Dendritic cell treated with granulocyte-macrophage colony-stimulating factor and Interleukin-4, amounts not matched to agents 40 ng/mL and 50 ng/mL, for 4 days (primary cell): ENCODE results near the gene IWS1.

Experiments used
- H3K27ac Mint-ChIP-seq: one replicate; pipeline ENCODE4 v1.8.0; 2022; ENCODE audit warnings: mild to moderate bottlenecking, mixed read lengths
- H3K27me3 Mint-ChIP-seq: one replicate; pipeline ENCODE4 v1.8.0; 2022; ENCODE audit warnings: mild to moderate bottlenecking, mixed read lengths
- H3K36me3 Mint-ChIP-seq: one replicate; pipeline ENCODE4 v1.8.0; 2022; ENCODE audit warnings: low read depth, mixed read lengths
- H3K4me1 Mint-ChIP-seq: one replicate; pipeline ENCODE4 v1.8.0; 2022; ENCODE audit warnings: low read depth, mixed read lengths
- H3K4me3 Mint-ChIP-seq: one replicate; pipeline ENCODE4 v1.8.0; 2022; ENCODE audit warnings: mild to moderate bottlenecking, moderate library complexity, mixed read lengths
- H3K9me3 Mint-ChIP-seq: one replicate; pipeline ENCODE4 v1.8.0; 2022; ENCODE audit warnings: mixed read lengths
- intact Hi-C: fragments of 100-400 bp; cut with micrococcal nuclease; formaldehyde crosslinking; loops from one replicate; pipeline ENCODE4 v1.15.0; 2022

Gene IWS1

DNA sequence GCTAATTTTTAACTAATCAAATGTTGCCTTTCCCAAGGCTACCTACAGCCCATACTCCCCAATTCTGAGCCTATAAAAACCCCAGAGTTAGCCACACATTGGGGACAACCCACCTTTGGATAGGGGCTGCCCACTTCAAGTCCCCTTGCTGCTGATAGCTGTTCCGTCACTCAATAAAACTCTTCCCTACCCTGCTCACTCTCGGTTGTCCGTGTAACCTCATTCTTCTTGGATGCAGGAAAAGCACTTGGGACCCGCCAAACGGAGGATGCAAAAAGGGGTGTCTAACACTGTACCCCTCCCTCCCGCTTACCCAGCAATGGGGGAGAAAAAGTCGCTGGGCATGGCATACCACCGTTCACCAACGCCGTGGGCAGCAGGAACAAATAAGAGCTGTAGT lies 12.2 kb downstream of the IWS1 start:
- Mint-ChIP-seq H3K27me3 (no peaks in the 10 kb centered on the region), H3K27ac (no peak overlapping the region), H3K4me1 (peaks cover 34% of the 10 kb centered on the region), H3K36me3 (peaks cover 75% of the 10 kb centered on the region), H3K9me3 (no peaks in the 10 kb centered on the region), H3K4me3 (no peak overlapping the region)
- intact Hi-C loops: no loop called here

- H3K36me3 Mint-ChIP-seq: peaks cover 60% of the 10 kb centered on the region
- no peaks in the 10 kb centered on the region for H3K9me3 Mint-ChIP-seq
- no peak overlapping the region for H3K4me3 Mint-ChIP-seq
- no peaks in the 10 kb centered on the region for H3K27me3 Mint-ChIP-seq
- intact Hi-C loops: no loop called here
- no peak overlapping the region for H3K27ac Mint-ChIP-seq
- H3K4me1 Mint-ChIP-seq: peaks cover 47% of the 10 kb centered on the region
Observed at GRCh38 chr2:127512362-127512761, 13.9 kb downstream of the IWS1 start.

DNA sequence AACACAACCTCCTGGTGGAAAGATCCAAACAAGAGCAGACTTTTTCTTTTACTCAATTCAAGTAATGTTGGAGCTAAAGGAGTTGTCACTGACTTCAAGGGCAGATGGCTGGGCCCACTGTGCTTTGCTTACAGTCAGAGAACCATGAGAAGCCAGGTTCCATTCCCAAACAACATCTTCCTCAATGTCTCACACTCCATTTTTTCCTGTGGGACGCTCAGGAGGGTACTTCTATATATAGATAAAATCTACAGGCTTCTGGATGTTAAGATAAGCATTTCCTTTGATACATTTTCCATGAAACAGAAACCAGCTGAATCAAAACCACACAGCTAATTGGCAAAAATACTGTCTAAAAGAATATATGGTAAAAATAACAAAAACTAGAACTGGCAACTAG lies 14.4 kb downstream of the IWS1 start:
- Mint-ChIP-seq H3K27ac (no peak overlapping the region), H3K9me3 (no peaks in the 10 kb centered on the region), H3K27me3 (no peaks in the 10 kb centered on the region), H3K4me1 (peaks cover 47% of the 10 kb centered on the region), H3K36me3 (peaks cover 55% of the 10 kb centered on the region), H3K4me3 (no peak overlapping the region)
- intact Hi-C loops: no loop called here

DNA sequence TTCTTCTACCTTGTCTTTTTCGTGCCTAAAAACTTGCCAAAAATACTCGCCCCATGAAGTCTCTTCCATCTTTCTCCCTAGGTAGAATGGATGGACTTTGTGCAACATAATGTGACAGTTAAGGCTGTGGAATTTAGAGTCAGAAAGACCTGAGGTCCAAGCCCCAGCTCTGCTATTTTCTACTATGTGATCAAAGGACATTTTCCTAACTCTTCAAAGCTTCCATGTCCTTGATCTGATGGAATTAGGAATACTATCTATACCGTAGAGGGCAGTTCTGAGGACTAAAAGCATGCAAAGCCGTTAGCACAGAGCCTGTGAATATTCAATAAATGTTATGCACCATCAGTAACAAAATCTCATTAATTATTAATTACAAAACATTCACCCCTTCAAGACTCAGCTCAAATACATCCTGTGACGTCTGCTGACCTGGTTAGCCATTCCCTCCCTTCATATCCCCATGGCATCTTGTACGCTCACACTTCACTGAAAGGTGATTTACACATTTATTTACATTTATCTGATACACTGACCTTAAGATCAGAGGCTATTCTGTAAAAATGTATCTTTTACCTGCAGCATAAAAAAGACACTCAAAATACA lies 15.1 kb downstream of the IWS1 start:
- H3K4me1 Mint-ChIP-seq: peaks cover 43% of the 10 kb centered on the region
- H3K27me3 Mint-ChIP-seq: no peaks in the 10 kb centered on the region
- no peak overlapping the region for H3K4me3 Mint-ChIP-seq
- no peaks in the 10 kb centered on the region for H3K9me3 Mint-ChIP-seq
- intact Hi-C loops: no loop called here
- H3K36me3 Mint-ChIP-seq: peaks cover 48% of the 10 kb centered on the region
- no peak overlapping the region for H3K27ac Mint-ChIP-seq

DNA sequence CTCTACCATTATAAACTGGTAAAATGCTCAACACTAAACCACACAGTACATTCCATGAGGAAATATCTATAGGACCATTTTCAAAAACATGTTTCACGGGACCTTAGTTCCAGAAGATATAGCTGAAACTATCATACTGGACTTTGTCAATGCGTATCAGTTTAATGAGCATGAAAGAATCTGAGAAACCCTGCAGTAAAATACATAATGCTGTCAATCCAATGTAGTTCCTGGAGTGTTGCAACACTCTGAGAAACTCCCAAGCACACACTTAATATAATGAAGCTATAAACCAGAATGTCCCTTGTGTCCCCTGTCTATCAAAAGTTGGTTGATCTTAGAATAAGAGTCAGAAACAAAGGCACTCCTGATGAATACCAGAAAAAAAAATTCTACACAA lies 16.2 kb downstream of the IWS1 start:
- no peaks in the 10 kb centered on the region for H3K27me3 Mint-ChIP-seq
- no peak overlapping the region for H3K4me3 Mint-ChIP-seq
- intact Hi-C loops: no loop called here
- no peaks in the 10 kb centered on the region for H3K9me3 Mint-ChIP-seq
- H3K4me1 Mint-ChIP-seq: peaks cover 38% of the 10 kb centered on the region
- peaks cover 42% of the 10 kb centered on the region for H3K36me3 Mint-ChIP-seq
- H3K27ac Mint-ChIP-seq: no peak overlapping the region

DNA sequence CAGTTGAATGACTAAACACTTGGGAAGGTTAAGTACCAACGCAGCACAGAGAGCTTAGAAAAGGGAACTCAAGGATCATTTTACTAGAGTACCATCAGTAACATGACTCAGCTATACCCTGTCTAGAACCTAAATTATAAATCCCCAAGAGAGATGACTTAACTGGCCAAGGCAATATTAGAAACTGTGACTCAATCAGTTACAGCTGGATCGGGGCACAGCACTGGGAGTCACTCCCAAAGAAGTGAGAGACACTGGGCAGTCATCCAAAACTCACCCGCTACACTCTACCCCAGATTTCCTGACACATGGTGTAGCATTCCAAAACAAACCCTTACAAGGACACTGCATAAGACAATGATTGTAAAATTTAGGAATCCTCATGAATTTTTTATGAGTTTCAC lies 17.7 kb downstream of the IWS1 start:
- H3K4me1 Mint-ChIP-seq: peaks cover 45% of the 10 kb centered on the region
- intact Hi-C loops: no loop called here
- no peak overlapping the region for H3K4me3 Mint-ChIP-seq
- H3K36me3 Mint-ChIP-seq: peaks cover 42% of the 10 kb centered on the region
- H3K9me3 Mint-ChIP-seq: no peaks in the 10 kb centered on the region
- H3K27me3 Mint-ChIP-seq: no peaks in the 10 kb centered on the region
- peak overlapping the region; percentile 51 for H3K27ac Mint-ChIP-seq

DNA sequence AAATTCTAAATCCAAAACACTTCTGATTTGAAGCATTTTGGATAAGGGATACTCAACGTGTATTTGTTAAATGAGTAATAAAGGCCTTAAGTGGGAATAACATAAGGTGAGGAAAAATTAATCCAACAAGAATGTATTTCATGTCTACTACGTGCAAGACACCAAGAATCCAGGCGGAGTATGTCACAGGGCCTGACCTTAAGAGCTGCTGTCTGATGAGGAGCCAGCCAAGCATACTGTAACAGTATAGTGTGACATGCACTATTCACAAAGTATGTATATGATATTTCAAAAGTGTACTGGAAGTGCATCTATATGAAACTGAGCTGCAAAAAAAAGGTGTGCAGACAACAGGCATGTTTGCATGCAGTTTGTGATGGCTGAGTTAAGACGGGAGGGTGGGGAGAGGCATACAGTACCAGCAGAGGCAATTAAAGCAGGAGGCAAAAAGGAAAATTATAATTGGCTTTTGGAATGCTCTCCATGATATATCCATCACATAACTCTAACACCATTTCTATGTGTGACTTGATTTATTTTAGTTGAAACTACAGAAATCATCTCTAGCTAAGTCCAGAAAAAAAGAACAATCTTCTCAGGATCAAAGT lies 18.2 kb downstream of the IWS1 start:
- intact Hi-C loops: no loop called here
- no peaks in the 10 kb centered on the region for H3K9me3 Mint-ChIP-seq
- no peak overlapping the region for H3K27ac Mint-ChIP-seq
- no peaks in the 10 kb centered on the region for H3K27me3 Mint-ChIP-seq
- peaks cover 47% of the 10 kb centered on the region for H3K36me3 Mint-ChIP-seq
- peaks cover 49% of the 10 kb centered on the region for H3K4me1 Mint-ChIP-seq
- no peak overlapping the region for H3K4me3 Mint-ChIP-seq

DNA sequence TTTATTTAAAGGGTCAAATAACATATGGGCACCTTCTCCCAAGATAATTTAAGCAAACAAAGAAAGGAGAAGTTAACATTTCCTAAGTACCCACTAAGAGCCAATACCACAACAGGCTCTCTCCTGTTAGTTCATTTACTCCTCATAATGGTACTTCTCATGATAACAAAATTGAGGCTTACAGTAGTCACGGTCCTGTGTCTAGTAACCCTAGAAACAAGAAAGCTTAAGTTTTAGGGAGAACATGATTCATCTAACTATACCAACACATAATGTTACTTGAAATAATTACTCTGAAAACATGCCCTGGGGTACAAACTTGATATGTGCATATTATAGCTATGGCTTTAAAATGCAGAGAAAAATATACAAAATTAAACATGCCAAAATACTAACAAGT lies 19.8 kb downstream of the IWS1 start:
- H3K27ac Mint-ChIP-seq: no peak overlapping the region
- H3K27me3 Mint-ChIP-seq: no peaks in the 10 kb centered on the region
- H3K9me3 Mint-ChIP-seq: no peaks in the 10 kb centered on the region
- peaks cover 50% of the 10 kb centered on the region for H3K36me3 Mint-ChIP-seq
- intact Hi-C loops: no loop called here
- H3K4me1 Mint-ChIP-seq: peaks cover 43% of the 10 kb centered on the region
- no peak overlapping the region for H3K4me3 Mint-ChIP-seq

GRCh38 chr2:127504552-127505430 lies 21.5 kb downstream of the IWS1 start:
- intact Hi-C loops: no loop called here

DNA sequence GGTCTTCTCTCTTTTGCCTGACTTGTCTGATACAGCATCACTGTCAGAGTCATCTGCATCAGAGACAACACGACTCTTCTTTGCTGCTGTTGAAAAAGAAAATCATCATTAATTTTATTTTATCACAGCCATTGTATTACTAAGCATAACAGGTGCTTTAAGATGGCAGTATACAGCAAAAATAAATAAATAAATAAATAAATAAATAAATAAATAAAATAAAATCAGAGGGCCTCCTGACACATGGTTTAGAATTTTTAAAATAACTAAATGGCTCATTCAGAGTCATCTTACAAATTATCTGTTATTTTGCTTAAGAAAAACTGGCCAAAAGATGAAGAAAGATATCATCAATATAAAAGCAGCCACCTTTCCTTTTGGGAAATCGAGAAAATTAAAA lies 22.8 kb downstream of the IWS1 start:
- H3K4me3 Mint-ChIP-seq: no peak overlapping the region
- H3K4me1 Mint-ChIP-seq: peaks cover 26% of the 10 kb centered on the region
- H3K27me3 Mint-ChIP-seq: no peaks in the 10 kb centered on the region
- peaks cover 71% of the 10 kb centered on the region for H3K36me3 Mint-ChIP-seq
- H3K9me3 Mint-ChIP-seq: no peaks in the 10 kb centered on the region
- no peak overlapping the region for H3K27ac Mint-ChIP-seq
- intact Hi-C loops: no loop called here

More at GRCh38 chr2:127504552-127505430, 21.5 kb downstream of the IWS1 start:
- Mint-ChIP-seq H3K4me1 (peaks cover 37% of the 10 kb centered on the region), H3K36me3 (peaks cover 58% of the 10 kb centered on the region), H3K27me3 (no peaks in the 10 kb centered on the region), H3K27ac (peak overlapping the region; percentile 22), H3K4me3 (no peak overlapping the region), H3K9me3 (no peaks in the 10 kb centered on the region)

GRCh38 chr2:127498386-127498785 lies 27.9 kb downstream of the IWS1 start:
- Mint-ChIP-seq H3K36me3 (peaks cover 93% of the 10 kb centered on the region), H3K4me1 (peaks cover 5% of the 10 kb centered on the region), H3K4me3 (no peak overlapping the region), H3K27ac (no peak overlapping the region), H3K9me3 (no peaks in the 10 kb centered on the region), H3K27me3 (no peaks in the 10 kb centered on the region)
- intact Hi-C loops: no loop called here

GRCh38 chr2:127490283-127490682 lies 36.0 kb downstream of the IWS1 start:
- intact Hi-C loops: no loop called here
- Mint-ChIP-seq H3K4me3 (no peak overlapping the region), H3K9me3 (no peaks in the 10 kb centered on the region), H3K36me3 (peaks cover 93% of the 10 kb centered on the region), H3K4me1 (peaks cover 21% of the 10 kb centered on the region), H3K27me3 (no peaks in the 10 kb centered on the region), H3K27ac (no peak overlapping the region)

- no peaks in the 10 kb centered on the region for H3K27me3 Mint-ChIP-seq
- intact Hi-C loops: no loop called here
- H3K36me3 Mint-ChIP-seq: peaks cover 99% of the 10 kb centered on the region
- H3K9me3 Mint-ChIP-seq: no peaks in the 10 kb centered on the region
- H3K27ac Mint-ChIP-seq: peak overlapping the region; percentile 7
- H3K4me1 Mint-ChIP-seq: peaks cover 30% of the 10 kb centered on the region
- no peak overlapping the region for H3K4me3 Mint-ChIP-seq
Observed at GRCh38 chr2:127486247-127487058, 39.8 kb downstream of the IWS1 start.

- H3K27me3 Mint-ChIP-seq: no peaks in the 10 kb centered on the region
- H3K9me3 Mint-ChIP-seq: no peaks in the 10 kb centered on the region
- H3K4me1 Mint-ChIP-seq: peaks cover 30% of the 10 kb centered on the region
- H3K27ac Mint-ChIP-seq: no peak overlapping the region
- intact Hi-C loops: no loop called here
- no peak overlapping the region for H3K4me3 Mint-ChIP-seq
- peaks cover 99% of the 10 kb centered on the region for H3K36me3 Mint-ChIP-seq
Observed at GRCh38 chr2:127485694-127486071, 40.6 kb downstream of the IWS1 start.
